ENCODE measurements around the gene C11orf97. TPM values are rescaled to one million over a fixed set of nuclear protein-coding genes. Genes with fewer than 3 reads are reported as not detected.

C11orf97 gene
- total RNA-seq, 1 experiment from 2014 or later: not detected

DNA sequence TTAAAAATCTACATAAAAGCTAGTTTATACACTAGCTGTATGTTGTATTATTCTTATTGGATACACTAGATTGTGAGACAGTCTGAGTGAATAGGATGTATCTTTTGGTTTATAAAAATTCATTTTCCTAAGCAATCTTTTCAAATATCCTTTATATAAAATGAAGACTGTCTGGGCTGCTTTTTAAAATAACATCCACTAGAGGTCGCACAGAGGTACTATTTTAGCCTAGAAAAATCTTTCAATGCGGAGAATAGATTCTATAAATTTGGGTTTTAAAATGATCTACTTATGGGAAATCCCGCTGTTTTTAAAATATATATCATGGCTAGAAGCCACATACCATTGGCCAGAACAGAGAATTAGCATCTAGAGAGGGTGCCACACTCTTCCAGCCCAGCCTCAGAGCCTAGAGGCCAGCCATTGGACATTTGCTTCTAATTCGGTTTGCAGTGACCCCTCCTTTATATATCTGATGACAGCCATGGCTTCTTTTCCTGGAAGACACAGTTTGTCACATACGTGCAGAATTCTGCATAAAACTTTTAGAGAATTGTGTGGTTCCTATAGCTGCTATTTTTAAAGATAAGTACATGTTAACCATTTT lies 7.3 kb downstream of the C11orf97 start:
- DNase-seq (ENCODE audit: low read depth): no peak
- in situ Hi-C loops (cut with HindIII; ENCODE audit: low pct_unique_long_range_greater_than_20kb, low sequenced_read_pairs): no loop called here

DNA sequence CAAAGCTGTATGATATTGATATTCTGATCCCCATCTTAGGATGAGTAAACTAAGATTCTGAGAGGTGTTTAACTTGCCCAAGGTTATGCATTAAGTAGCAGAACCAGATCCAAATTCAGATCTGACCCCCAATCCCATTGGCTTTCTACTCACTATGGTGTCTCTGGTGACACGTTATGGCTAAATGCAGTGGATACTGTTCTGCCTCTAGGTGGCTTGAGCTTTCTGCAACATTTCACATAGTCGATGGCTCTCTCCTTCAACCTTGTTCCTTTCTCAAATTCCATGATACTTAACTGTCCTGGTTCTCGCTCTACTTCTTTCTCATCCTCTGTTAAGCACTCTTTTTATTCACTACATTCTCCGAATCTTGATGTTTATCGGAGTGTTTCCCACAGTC lies 9.4 kb downstream of the C11orf97 start:
- in situ Hi-C loops (cut with HindIII; ENCODE audit: low pct_unique_long_range_greater_than_20kb, low sequenced_read_pairs): no loop called here
- DNase-seq (ENCODE audit: low read depth): no peak

GRCh38 chr11:94524341-94524740 lies 12.1 kb downstream of the C11orf97 start:
- DNase-seq (ENCODE audit: low read depth): no peak
- in situ Hi-C loops (cut with HindIII; ENCODE audit: low pct_unique_long_range_greater_than_20kb, low sequenced_read_pairs): no loop called here

GRCh38 chr11:94525546-94526324 lies 13.5 kb downstream of the C11orf97 start:
- in situ Hi-C loops (cut with HindIII; ENCODE audit: low pct_unique_long_range_greater_than_20kb, low sequenced_read_pairs): no loop called here
- no peak for DNase-seq (ENCODE audit: low read depth)

DNA sequence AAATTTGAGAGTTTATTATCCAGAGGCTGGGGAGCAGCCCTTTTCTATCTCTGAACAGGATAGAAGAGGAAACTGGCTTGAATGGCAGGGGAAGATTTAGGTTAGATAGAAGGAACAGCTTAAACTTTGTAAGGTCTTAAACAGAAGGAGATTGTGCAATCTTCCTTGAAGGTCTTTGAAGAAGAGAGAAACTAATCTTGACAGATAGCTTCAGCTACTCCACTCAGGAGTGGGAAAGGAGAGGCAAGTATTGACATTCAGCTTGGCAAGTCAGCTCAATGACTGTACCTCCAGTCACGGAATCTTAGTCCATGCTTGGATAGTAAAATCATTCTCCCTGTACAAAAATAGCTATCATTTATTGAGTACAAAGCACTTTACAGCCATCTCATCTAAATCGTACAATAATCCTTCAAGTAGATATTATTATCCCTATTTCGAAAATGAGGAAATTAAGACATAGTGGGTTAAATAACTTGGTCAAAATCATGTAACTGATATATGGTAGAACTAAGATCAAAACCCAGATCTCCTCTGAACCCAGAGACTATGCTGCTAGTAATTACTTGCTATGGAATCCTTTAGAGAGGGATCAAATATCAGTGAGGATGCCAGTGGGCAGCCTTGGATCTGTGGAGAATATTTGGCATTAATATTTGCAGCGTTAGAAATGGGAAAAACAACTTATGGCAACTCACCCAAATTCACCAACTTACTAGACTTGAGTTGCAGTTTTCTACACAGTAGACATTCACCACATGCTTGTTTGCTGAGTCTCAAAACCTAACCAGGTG lies 14.6 kb downstream of the C11orf97 start:
- in situ Hi-C loops (cut with HindIII; ENCODE audit: low pct_unique_long_range_greater_than_20kb, low sequenced_read_pairs): no loop called here

GRCh38 chr11:94528551-94528950 lies 16.3 kb downstream of the C11orf97 start:
- in situ Hi-C loops (cut with HindIII; ENCODE audit: low pct_unique_long_range_greater_than_20kb, low sequenced_read_pairs): no loop called here
- no peak for DNase-seq (ENCODE audit: low read depth)

More for the DNA sequence above, 14.6 kb downstream of the C11orf97 start:
- DNase-seq (ENCODE audit: low read depth): no peak

DNA sequence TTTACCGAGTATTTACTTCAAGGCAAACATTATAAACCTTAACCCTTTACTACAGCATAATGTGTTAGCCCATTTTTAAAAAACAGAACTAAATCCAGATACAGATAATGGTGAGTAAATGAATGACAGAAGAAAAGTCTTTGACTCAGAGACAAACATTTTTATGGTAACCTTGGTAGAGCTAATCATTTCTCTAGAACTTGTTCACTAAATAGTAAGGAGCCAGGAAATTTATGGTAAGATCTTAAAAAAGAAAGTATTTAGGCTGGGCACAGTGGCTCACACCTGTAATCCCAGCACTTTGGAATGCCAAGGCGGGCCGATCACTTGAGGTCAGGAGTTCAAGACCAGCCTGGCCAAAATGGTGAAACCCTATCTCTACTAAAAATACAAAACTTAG lies 19.9 kb downstream of the C11orf97 start:
- DNase-seq (ENCODE audit: low read depth): no peak
- in situ Hi-C loops (cut with HindIII; ENCODE audit: low pct_unique_long_range_greater_than_20kb, low sequenced_read_pairs): no loop called here

DNA sequence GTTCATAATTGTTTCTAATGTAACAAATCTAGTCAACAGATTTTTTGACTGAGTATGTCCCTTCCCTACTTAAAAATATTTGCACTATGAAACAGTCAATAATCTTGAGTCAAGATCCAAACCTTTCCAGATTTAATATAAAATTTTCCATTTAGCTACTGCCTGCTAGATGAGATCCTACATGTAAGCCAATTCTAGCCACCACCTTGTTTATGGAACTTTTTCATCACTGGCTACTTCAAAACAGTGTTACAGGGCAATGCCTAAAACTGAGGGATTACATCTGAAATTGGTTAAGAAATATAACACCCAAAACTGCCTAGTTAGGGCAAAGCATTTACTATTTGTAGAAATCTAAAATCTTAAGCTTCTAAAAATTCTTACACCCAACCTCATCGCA lies 20.9 kb downstream of the C11orf97 start:
- in situ Hi-C loops (cut with HindIII; ENCODE audit: low pct_unique_long_range_greater_than_20kb, low sequenced_read_pairs): no loop called here
- no peak for DNase-seq (ENCODE audit: low read depth)

GRCh38 chr11:94533696-94534630 lies 21.7 kb downstream of the C11orf97 start:
- in situ Hi-C loops (cut with HindIII; ENCODE audit: low pct_unique_long_range_greater_than_20kb, low sequenced_read_pairs): no loop called here
- no peak for DNase-seq (ENCODE audit: low read depth)

DNA sequence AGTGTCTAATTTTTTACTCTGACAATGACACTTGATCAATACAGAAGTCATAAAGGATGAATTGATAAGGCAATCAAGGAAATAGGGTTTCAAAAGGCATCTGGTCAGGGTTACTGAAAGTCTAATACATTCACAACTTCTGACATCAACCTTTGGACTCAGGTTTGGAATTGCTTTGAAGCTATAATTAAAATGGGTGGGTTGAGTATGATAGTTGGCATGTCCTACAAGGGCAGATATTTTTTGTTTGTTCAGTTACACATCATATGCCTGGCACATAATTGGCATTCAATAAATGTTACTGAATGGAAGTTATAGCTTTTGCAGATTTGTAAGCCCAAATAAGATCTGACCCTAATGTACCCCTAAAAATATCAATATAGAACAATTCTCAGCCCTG lies 24.1 kb downstream of the C11orf97 start:
- in situ Hi-C loops (cut with HindIII; ENCODE audit: low pct_unique_long_range_greater_than_20kb, low sequenced_read_pairs): no loop called here
- no peak for DNase-seq (ENCODE audit: low read depth)

DNA sequence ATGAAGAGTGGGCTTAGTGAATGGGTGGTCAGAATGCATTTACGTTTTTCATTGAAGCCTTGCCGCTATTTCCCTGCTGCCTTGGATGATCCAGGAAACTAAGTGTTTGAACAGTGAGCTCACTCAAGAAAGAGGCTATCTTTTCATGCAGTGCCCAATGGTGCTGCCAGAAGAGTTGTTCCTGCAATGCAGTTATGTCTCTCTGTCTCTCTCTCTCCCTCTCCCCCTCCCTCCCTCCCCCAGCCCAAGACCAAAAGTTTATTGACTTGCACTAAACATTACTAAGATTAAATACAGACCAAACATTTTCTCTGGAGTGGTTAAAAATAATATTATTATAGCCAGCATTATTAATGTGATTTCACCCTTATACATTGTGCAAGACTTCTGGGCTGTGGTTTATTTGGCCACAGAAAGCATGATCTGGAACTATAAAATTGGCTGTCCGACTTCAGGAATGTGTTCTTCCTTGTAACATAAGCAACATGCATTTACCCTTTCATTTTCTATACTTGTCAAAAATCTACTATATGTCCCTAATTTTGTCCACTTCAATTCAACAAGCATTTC lies 24.9 kb downstream of the C11orf97 start:
- in situ Hi-C loops (cut with HindIII; ENCODE audit: low pct_unique_long_range_greater_than_20kb, low sequenced_read_pairs): no loop called here
- no peak for DNase-seq (ENCODE audit: low read depth)

- in situ Hi-C loops (cut with HindIII; ENCODE audit: low pct_unique_long_range_greater_than_20kb, low sequenced_read_pairs): no loop called here
- no peak for DNase-seq (ENCODE audit: low read depth)
Observed at GRCh38 chr11:94539420-94539819, 27.2 kb downstream of the C11orf97 start.

GRCh38 chr11:94543695-94544645 lies 31.7 kb downstream of the C11orf97 start, which contains the start of gene FUT4:
Gene FUT4 (plus strand): TSS chr11:94543921. CDS start chr11:94544134, 213 bp downstream.
- peak; percentile 89 for DNase-seq (ENCODE audit: low read depth)
- in situ Hi-C loops (cut with HindIII; ENCODE audit: low pct_unique_long_range_greater_than_20kb, low sequenced_read_pairs): no loop called here

GRCh38 chr11:94544646-94545263 lies 32.5 kb downstream of the C11orf97 start:
- in situ Hi-C loops (cut with HindIII; ENCODE audit: low pct_unique_long_range_greater_than_20kb, low sequenced_read_pairs): no loop called here
- no peak for DNase-seq (ENCODE audit: low read depth)

- no peak for DNase-seq (ENCODE audit: low read depth)
- in situ Hi-C loops (cut with HindIII; ENCODE audit: low pct_unique_long_range_greater_than_20kb, low sequenced_read_pairs): no loop called here
Observed at GRCh38 chr11:94545264-94546161, 33.3 kb downstream of the C11orf97 start.

DNA sequence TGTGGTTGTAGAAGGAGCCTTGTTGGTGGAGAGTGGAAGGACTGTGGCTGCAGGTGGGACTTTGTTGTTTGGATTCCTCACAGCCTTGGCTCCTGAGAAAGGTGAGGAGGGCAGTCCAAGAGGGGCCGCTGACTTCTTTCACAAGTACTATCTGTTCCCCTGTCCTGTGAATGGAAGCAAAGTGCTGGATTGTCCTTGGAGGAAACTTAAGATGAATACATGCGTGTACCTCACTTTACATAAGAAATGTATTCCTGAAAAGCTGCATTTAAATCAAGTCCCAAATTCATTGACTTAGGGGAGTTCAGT lies 33.9 kb downstream of the C11orf97 start:
- in situ Hi-C loops (cut with HindIII; ENCODE audit: low pct_unique_long_range_greater_than_20kb, low sequenced_read_pairs): no loop called here
- no peak for DNase-seq (ENCODE audit: low read depth)
